GM21619 (cell line): ENCODE measurements around the gene THRAP3.
"Not testable (repeated sequence)": the region's sequence is repeated elsewhere in the genome, so short reads cannot be mapped to it uniquely, and the experiment has no call there.

Source experiments
- ATAC-seq: cut with Tn5 transposase; IDR thresholded peaks from one replicate; pipeline ENCODE4 v1.9.1; 2021; ENCODE audit not compliant: unreplicated experiment

THRAP3 gene

GRCh38 chr1:36223996-36224536, at the start of gene THRAP3:
TSS of gene THRAP3 (plus strand) at chr1:36224443. CDS start at chr1:36282564, 58,121 bp downstream.
- ATAC-seq = peak; percentile 90

GRCh38 chr1:36174713-36175112, 49.5 kb upstream of the THRAP3 start:
- no peak for ATAC-seq

- ATAC-seq = no peak
Measured at GRCh38 chr1:36175137-36176095, 48.8 kb upstream of the THRAP3 start.

GRCh38 chr1:36176106-36176949, 47.9 kb upstream of the THRAP3 start:
- ATAC-seq = no peak

- no peak for ATAC-seq
Measured at GRCh38 chr1:36177589-36178431, 46.4 kb upstream of the THRAP3 start.

GRCh38 chr1:36178471-36179219, 45.6 kb upstream of the THRAP3 start:
- no peak for ATAC-seq

- ATAC-seq = no peak
Measured at GRCh38 chr1:36179220-36179600, 45.0 kb upstream of the THRAP3 start.

- ATAC-seq = no peak
Measured at GRCh38 chr1:36182734-36183133, 41.5 kb upstream of the THRAP3 start.

GRCh38 chr1:36183309-36183856, 40.9 kb upstream of the THRAP3 start:
- no peak for ATAC-seq

- ATAC-seq = peak; percentile 79
Measured at GRCh38 chr1:36187800-36188593, 36.2 kb upstream of the THRAP3 start.

GRCh38 chr1:36196805-36197204, 27.4 kb upstream of the THRAP3 start:
- not testable (repeated sequence) for ATAC-seq

- ATAC-seq = no peak
Measured at GRCh38 chr1:36198641-36199040, 25.6 kb upstream of the THRAP3 start.

GRCh38 chr1:36199934-36200741, 24.1 kb upstream of the THRAP3 start:
- no peak for ATAC-seq

GRCh38 chr1:36203027-36203553, 21.2 kb upstream of the THRAP3 start:
- ATAC-seq = no peak

GRCh38 chr1:36203554-36204346, 20.5 kb upstream of the THRAP3 start:
- ATAC-seq = no peak

GRCh38 chr1:36204347-36204909, 19.8 kb upstream of the THRAP3 start:
- no peak for ATAC-seq
